GM19351 (cell line): Measurements from ENCODE around the gene SFMBT2.
"Not testable (repeated sequence)": the region's sequence is repeated elsewhere in the genome, so short reads cannot be mapped to it uniquely, and the experiment has no call there.

Source experiments
- ATAC-seq: cut with Tn5 transposase; IDR thresholded peaks from one replicate; pipeline ENCODE4 v1.9.1; 2021; ENCODE audit warnings: mild to moderate bottlenecking, moderate library complexity; ENCODE audit not compliant: unreplicated experiment

Gene SFMBT2

GRCh38 chr10:7403620-7404019 is 7.2 kb downstream of the SFMBT2 start:
- ATAC-seq: no peak

DNA sequence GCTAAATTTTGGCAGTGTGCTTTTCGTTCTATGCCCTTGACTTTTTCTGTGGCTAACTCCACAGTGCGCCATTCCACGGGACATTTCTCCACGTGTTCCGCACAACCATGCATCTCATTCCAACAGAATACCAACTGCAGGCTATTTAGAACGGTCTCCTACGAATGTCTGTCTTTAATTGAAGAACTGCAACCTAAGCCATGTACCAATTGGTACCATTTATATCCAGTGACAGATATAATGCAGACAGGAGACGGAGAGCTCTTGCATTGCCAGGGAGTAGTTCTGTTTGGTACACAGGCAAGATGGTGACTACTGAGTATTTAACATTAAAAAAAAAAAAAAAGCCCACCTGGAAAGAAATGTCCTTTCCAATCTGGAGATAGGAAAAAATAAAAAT is 9.1 kb downstream of the SFMBT2 start:
- no peak for ATAC-seq

DNA sequence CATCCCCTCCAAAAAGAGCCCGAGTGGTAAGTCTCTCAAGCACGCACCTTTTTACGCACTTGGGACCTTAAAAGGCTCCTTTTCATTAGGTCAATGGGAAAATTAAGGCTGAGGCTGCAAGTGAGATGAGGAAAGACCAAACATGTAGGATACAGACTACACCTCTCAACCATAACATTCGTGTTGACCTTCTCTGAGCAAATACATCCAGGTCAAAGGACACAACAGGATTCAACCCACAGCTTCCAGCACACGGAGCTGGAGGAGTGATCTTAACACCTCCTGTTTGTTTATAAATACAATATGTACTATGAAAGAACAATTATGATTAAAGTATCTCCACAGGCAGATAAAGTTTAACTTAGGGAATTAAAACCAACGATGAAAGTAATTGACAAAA is 9.7 kb downstream of the SFMBT2 start:
- no peak for ATAC-seq

DNA sequence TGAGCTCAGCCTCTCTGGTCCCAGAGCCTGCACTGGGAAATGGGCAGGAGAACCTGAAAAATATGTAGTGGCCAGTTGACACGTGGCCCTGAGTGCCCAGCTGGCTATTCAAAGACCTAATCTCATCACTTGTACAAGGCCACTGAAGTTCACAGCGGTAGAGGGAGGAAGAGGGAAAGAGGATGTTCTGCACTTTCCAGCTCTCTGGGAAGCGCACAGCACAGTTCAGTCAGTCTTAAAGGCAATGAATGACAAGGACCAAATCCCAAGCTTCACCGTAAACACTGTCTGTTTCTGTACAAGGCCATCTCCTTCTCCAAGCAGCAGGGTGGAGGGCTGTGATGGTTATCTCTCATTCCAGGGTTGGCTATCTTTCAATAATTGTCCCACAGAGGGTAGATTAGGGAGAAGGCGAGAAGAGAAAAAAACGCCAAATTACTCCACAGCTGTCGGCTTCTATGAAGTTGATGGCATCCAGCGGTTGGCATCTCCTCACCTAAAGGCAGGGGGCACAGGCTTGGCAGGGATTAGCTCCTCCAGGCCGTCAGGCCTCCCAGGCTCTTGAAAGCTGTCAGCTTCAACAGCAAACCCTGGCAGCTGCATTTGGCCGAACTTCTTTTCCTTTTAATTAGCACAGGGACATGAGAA is 10.6 kb downstream of the SFMBT2 start:
- ATAC-seq: no peak

GRCh38 chr10:7399533-7399932 is 11.3 kb downstream of the SFMBT2 start:
- no peak for ATAC-seq

- ATAC-seq: no peak
These were observed 13.5 kb downstream of the SFMBT2 start for GRCh38 chr10:7397049-7398035.

- not testable (repeated sequence) for ATAC-seq
These were observed 18.5 kb downstream of the SFMBT2 start for GRCh38 chr10:7392301-7392700.

DNA sequence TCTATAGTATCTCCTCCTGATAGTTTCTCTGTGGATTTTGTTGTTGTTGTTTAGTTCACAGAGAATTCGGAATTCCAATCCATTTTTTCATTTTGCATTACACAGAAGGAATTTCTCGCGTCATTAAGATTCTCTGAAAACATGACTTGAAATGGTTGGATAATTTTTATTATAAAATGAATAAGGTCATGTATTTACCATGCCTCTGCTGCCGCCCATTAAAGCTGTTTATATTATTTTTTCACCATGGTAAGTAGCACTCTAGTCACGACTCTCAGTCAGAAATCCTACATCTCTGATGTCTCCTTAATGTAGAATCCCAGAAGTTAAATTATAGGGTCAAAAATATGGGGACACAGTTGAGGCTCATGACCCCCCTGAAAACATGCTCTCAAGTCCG is 19.1 kb downstream of the SFMBT2 start:
- ATAC-seq: no peak

DNA sequence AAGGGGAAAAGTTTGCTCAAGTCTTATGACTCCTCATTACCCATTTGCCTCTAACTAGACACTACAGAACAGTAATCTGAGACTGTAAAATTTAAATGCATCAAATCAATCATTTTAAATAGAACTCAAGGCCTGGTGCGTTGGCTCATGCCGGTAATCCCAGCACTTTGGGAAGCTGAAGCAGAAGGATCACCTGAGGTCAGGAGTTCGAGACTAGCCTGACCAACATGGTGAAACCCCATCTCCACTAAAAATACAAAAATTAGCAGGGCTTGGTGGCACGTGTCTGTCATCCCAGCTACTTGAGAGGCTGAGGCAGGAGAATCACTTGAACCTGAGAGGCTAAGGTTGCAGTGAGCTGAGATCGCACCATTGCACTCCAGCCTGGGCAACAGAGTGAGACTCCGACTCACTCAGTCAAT is 20.1 kb downstream of the SFMBT2 start:
- ATAC-seq: not testable (repeated sequence)

GRCh38 chr10:7389844-7390243 is 21.0 kb downstream of the SFMBT2 start:
- no peak for ATAC-seq

DNA sequence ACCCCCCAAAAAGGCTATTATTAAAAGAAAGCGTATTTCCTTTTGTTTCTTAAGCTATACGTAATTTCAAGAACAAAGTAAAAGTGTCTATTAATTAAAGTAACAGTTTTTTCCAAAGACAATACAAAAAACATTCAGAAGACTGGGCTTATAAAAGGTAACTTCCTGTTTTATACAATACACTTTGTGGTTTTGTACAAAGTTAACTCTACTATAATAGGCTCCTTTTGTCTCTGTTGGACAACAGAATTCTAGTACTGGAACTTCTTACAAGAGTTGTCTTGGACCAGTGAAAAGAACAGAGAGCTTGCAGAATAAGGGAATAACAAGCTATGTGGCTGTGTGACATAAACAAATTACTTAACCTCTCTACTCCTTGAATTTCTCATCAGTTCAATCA is 21.5 kb downstream of the SFMBT2 start:
- ATAC-seq: no peak

DNA sequence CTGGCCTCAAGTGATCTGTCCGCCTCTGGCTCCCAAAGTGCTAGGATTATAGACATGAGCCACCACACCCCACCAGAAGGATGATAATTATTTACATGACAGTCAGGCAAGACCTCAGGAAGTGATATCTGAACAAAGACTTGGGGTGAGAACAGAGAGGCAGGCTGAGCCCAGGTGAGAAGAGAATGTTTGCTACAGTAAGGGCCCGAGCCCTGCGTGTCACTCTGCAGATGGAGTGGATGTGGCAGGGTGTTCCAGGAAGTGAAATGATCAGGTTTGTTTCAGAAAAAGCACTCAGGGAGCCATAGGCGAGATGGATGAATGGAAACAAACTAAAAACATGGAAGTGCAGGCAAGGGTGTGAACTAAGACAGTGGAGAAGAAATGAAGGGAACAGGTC is 22.2 kb downstream of the SFMBT2 start:
- no peak for ATAC-seq

DNA sequence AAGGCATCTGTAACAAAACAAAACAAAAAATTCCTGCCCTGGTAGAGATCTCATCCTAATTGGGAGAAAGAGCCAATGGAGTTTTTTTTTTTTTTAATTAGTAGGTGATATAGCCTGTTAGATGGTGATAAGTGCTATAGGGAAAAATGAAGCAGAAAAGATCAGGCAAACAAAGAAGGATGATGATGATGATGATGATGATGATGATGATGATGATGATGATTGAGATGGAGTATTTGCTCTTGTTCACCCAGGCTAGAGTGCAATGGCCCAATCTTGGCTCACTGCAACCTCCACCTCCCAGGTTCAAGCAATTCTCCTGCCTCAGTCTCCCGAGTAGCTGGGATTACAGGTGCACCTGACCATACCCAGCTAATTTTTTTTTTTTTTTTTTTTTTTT is 22.7 kb downstream of the SFMBT2 start:
- ATAC-seq: not testable (repeated sequence)

DNA sequence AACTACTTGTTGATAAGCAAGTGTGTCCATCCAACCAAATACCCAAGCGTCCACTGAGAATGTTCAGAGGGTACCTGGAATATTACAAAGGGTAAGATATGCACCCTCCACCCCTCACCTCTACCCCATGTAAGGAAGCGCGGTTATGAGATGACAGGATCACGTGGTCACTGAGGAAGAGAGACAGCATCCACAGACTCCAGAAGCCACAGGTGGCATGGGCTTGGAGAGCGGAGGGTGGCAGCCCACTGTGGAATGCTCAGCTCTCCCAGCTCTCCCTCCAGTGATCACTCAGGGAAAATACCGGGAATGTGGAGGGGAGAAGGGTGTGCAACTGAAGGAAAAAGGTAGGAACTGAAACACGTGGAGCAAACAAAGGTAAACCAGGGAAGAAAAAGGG is 25.7 kb downstream of the SFMBT2 start:
- ATAC-seq: no peak

- no peak for ATAC-seq
These were observed 27.4 kb downstream of the SFMBT2 start for GRCh38 chr10:7383442-7383841.

- ATAC-seq: no peak
These were observed 30.1 kb downstream of the SFMBT2 start for GRCh38 chr10:7380704-7381241.

DNA sequence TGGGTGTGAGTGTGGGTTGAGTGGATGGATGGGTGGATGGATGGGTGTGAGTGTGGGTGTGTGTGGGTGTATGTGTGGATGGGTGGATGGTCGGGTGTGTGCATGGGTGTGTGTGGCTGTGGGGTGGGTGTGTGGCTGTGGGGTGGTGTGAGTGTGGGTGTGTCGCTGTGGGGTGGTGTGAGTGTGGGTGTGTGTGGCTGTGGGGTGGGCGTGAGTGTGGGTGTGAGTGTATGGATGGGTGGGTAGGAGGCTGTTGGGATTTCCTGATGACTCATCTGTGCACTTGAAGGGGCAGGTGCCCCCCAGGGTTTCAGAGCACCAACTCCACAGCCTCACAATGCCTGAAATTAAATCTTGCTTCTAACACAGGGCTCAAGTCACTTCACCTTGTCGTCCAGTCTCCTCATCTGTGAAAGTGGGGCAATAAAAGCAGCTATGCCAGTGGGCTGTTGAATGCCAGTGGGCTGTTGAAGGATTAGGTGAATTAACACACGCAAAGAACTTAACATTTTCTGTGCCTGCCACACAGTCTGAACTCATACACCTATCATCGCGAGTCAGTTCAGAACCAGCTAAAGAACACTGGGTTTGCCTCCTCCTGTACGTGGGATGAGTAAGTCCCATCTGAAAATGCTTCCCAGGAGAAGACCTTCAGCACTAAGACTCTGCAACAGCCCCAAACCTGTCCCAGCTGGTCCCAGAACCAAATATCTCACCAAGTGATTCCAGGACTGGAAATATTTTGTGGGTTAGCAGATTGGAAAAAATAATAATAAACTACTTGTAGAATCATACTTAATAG is 32.0 kb downstream of the SFMBT2 start:
- no peak for ATAC-seq

DNA sequence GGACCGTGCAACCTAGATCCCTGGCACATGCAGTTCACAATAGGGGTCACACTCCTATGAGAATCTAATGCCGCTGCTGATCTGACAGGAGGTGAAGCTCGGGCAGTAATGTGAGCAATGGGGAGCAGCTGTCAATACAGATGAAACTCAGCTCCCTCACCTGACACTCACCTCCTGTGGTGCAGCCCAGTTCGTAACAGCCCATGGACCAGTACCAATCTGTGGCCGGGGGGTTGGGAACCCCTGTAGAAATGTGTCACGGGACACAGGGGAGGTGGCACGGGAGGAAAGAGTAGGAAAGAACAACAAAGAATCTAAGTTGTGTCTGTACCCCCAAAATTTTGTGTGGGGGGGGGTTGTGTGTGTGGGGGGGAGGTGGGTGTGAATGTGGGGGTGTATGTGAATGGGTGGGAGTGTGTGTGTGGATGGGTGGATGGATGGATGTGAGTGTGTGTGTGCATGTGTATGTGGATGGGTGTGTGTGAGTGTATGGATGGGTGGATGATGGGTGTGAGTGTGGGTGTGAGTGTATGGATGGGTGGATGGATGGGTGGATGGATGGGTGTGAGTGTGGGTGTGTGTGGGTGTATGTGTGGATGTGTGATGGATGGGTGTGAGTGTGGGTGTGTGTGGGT is 33.1 kb downstream of the SFMBT2 start:
- no peak for ATAC-seq

- ATAC-seq: no peak
These were observed 36.0 kb downstream of the SFMBT2 start for GRCh38 chr10:7374795-7375194.

DNA sequence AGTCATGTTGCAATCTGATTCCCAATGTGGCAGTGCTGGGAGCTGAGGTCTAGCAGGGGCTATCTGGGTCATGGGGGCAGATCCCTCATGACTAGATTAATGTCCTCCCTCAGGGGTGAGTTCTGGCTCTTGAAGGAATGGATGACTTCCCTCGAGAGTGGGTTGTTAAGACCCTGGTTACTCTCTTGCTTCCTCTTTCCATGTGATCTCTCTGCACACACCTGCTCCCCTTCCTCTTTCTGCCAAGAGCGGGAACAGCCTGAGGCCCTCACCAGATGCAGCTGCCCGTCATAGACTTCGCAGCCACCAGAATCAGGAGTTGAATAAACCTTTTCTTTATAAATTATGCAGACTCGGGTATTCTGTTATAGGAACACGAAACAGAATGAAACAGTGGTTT is 37.8 kb downstream of the SFMBT2 start:
- no peak for ATAC-seq

- no peak for ATAC-seq
These were observed 38.3 kb downstream of the SFMBT2 start for GRCh38 chr10:7372504-7372903.
